Glutamatergic neuron (in vitro differentiated cells): Measurements from ENCODE around the gene CCDC187. TPM values are rescaled to one million over a fixed set of nuclear protein-coding genes. Genes with fewer than 3 reads are reported as not detected.

Experiments used
- DNase-seq: peaks from one replicate; pipeline ENCODE4 v3.0.0; 2022
- H3K27ac Mint-ChIP-seq: one replicate; pipeline ENCODE4 v1.8.0; 2020; ENCODE audit warnings: mild to moderate bottlenecking, mixed read lengths, inconsistent platforms; ENCODE audit not compliant: unreplicated experiment
- H3K27me3 Mint-ChIP-seq: one replicate; pipeline ENCODE4 v1.8.0; 2020; ENCODE audit warnings: mild to moderate bottlenecking, moderate library complexity, mixed read lengths, inconsistent platforms; ENCODE audit not compliant: unreplicated experiment
- H3K36me3 Mint-ChIP-seq: one replicate; pipeline ENCODE4 v1.8.0; 2020; ENCODE audit warnings: mild to moderate bottlenecking, mixed read lengths, inconsistent platforms; ENCODE audit not compliant: unreplicated experiment
- H3K4me1 Mint-ChIP-seq: one replicate; pipeline ENCODE4 v1.8.0; 2020; ENCODE audit warnings: mild to moderate bottlenecking, low read depth, mixed read lengths, inconsistent platforms; ENCODE audit not compliant: unreplicated experiment
- H3K4me3 Mint-ChIP-seq: one replicate; pipeline ENCODE4 v1.8.0; 2020; ENCODE audit warnings: mild to moderate bottlenecking, mixed read lengths, inconsistent platforms; ENCODE audit not compliant: unreplicated experiment
- H3K9me3 Mint-ChIP-seq: one replicate; pipeline ENCODE4 v1.8.0; 2020; ENCODE audit warnings: mild to moderate bottlenecking, moderate library complexity, mixed read lengths, inconsistent platforms; ENCODE audit not compliant: unreplicated experiment
- total RNA-seq: library from RNA; stranded (reverse); fragmentation: NEBNext Ultra II Directional; extraction: Animal tissue kit (Norgen Biotek cat#: 25700); gene quantifications from one replicate; pipeline ENCODE4 v1.2.1, GENCODE V29; 2021; ENCODE audit not compliant: unreplicated experiment
- TF ChIP-seq, protein P1 (sequence below): fragments of 200-600 bp; sonication (generic); IDR thresholded peaks from one replicate; pipeline ENCODE4 v1.5.0; 2021; ENCODE audit not compliant: partially characterized antibody, unreplicated experiment

The CCDC187 gene
- total RNA-seq, 1 donor from 2014 or later = 15.8 TPM

DNA sequence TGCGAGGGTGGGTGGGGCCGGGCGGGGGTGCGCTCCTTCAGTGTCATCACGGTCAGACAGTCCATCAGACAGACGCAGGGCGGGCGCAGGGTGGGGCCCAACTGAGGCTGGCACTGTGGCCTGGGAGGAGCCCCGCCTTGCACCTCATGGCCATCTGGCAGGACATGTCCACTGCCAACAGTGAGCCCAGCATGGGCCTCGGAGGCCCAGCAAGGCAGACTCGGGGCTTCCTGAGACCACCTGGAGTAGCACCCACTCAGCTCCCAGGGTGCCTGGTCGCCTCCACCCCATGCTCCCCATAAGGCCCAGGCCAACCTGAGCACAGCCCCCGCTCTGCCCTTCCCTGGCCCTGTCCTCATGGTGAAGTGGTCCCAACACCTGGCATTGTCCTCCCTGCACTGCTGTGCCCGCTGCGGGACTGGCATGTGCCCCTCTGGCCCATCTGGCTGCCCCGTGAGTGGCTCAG lies 14.9 kb upstream of the CCDC187 start:
- TF ChIP-seq, protein P1, sequence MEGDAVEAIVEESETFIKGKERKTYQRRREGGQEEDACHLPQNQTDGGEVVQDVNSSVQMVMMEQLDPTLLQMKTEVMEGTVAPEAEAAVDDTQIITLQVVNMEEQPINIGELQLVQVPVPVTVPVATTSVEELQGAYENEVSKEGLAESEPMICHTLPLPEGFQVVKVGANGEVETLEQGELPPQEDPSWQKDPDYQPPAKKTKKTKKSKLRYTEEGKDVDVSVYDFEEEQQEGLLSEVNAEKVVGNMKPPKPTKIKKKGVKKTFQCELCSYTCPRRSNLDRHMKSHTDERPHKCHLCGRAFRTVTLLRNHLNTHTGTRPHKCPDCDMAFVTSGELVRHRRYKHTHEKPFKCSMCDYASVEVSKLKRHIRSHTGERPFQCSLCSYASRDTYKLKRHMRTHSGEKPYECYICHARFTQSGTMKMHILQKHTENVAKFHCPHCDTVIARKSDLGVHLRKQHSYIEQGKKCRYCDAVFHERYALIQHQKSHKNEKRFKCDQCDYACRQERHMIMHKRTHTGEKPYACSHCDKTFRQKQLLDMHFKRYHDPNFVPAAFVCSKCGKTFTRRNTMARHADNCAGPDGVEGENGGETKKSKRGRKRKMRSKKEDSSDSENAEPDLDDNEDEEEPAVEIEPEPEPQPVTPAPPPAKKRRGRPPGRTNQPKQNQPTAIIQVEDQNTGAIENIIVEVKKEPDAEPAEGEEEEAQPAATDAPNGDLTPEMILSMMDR = no peak
- H3K4me3 Mint-ChIP-seq = no peak overlapping the region
- peaks cover 28% of the 10 kb centered on the region for H3K36me3 Mint-ChIP-seq
- H3K27me3 Mint-ChIP-seq = peaks cover 20% of the 10 kb centered on the region
- H3K4me1 Mint-ChIP-seq = peaks cover 19% of the 10 kb centered on the region
- H3K9me3 Mint-ChIP-seq = peaks cover 28% of the 10 kb centered on the region
- no peak overlapping the region for H3K27ac Mint-ChIP-seq
- no peak for DNase-seq

DNA sequence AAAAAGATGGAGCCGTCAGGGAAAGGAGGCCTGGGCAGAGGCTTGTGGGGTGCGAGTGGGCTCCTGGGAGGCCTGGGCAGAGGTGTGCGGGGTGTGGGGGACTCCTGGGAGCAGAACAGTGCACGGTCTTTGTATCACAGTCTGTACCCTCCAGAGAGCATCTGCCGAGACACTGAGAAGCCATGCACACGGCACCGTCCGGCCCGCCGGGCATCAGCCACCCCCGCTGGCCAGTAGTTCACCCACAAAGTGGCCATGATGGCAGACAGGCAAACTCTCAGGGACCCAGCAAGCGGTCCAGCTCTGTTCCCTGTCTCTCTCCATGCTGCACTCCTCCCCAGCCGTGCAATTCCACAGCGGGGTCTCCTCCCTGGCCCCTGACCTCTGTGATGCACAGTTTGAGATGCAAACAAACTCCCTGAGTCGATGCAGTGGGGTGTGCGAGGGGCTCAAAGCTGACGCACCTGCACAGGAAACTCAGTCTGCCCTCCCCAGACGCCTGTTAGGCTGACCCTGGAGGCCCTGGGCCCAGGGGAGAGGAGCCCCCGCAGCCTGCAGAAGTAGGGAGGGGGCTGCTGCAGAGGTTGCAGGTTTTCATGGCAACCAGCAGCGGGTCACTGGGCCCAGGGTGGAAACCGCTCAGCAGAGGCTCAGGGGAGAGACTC lies 14.3 kb upstream of the CCDC187 start:
- Mint-ChIP-seq H3K27me3 (peaks cover 16% of the 10 kb centered on the region), H3K4me1 (peaks cover 17% of the 10 kb centered on the region), H3K27ac (no peak overlapping the region), H3K36me3 (peaks cover 28% of the 10 kb centered on the region), H3K4me3 (no peak overlapping the region), H3K9me3 (peaks cover 27% of the 10 kb centered on the region)
- DNase-seq = no peak
- TF ChIP-seq, protein P1 = no peak

DNA sequence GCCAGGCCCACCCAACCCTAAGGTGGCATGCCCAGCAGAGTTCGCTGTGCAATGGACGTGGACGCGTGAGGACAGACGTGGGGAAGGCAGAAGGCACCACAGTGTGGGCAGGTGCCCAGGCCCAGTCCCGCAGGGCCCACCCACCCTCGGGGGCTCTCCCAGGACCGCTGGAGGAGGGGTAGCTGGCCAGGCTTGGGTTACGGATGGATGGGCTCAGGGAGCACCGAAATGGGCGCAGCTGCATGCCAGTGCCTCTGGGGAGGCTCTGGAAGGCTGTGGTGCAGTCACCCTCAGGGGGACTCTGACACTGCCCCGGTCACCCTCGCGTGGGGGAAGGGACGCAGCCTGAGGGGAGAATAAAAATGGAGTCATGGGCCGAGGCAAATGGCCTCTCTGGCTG lies 13.8 kb upstream of the CCDC187 start:
- H3K27ac Mint-ChIP-seq = no peak overlapping the region

GRCh38 chr9:136316896-136317676 lies 13.2 kb upstream of the CCDC187 start:
- Mint-ChIP-seq H3K27me3 (peaks cover 14% of the 10 kb centered on the region), H3K9me3 (peaks cover 26% of the 10 kb centered on the region), H3K27ac (peak overlapping the region; percentile 73), H3K4me3 (no peak overlapping the region), H3K36me3 (peaks cover 28% of the 10 kb centered on the region), H3K4me1 (peaks cover 16% of the 10 kb centered on the region)
- no peak for DNase-seq
- TF ChIP-seq, protein P1 = no peak

More for the DNA sequence above, 13.8 kb upstream of the CCDC187 start:
- H3K36me3 Mint-ChIP-seq = peaks cover 28% of the 10 kb centered on the region
- no peak for DNase-seq
- TF ChIP-seq, protein P1 = no peak
- peaks cover 16% of the 10 kb centered on the region for H3K4me1 Mint-ChIP-seq
- H3K9me3 Mint-ChIP-seq = peaks cover 26% of the 10 kb centered on the region
- no peak overlapping the region for H3K4me3 Mint-ChIP-seq
- peaks cover 14% of the 10 kb centered on the region for H3K27me3 Mint-ChIP-seq
